ENCODE measurements around the gene OR4K1. TPM values are rescaled to one million over a fixed set of nuclear protein-coding genes. Genes with fewer than 3 reads are reported as not detected.
"Not testable (repeated sequence)": the region's sequence is repeated elsewhere in the genome, so short reads cannot be mapped to it uniquely, and the experiment has no call there.

Gene OR4K1
- polyA plus RNA-seq, 3 donors: not detected

- no peaks in the 10 kb centered on the region for H3K9me3 ChIP-seq (replicated peaks in 1 of 2; ENCODE audit: control insufficient read depth in 1 of 2, insufficient read depth in 1 of 2, low read length in 2 of 2)
- no peaks in the 10 kb centered on the region for H4K20me1 ChIP-seq (ENCODE audit: insufficient read depth, low read length)
- H3K4me1 ChIP-seq (ENCODE audit: control insufficient read depth in 1 of 2, insufficient read depth in 2 of 2, low read length in 2 of 2): no peaks in the 10 kb centered on the region
- H3K9ac ChIP-seq (ENCODE audit: insufficient read depth, low read length, poor library complexity, severe bottlenecking): no peak overlapping the region
- no peaks in the 10 kb centered on the region for H3K36me3 ChIP-seq (replicated peaks in 1 of 2; ENCODE audit: control insufficient read depth in 1 of 2, insufficient read depth in 2 of 2, low read length in 2 of 2)
- H3K27me3 Mint-ChIP-seq (ENCODE audit: low read depth in 3 of 3): peaks cover 0 to 1% (median 0%) of the 10 kb centered on the region in 3 donors
- WGBS (ENCODE audit: insufficient coverage): no CpG with 5 or more reads among the region's 2 CpGs
- intact Hi-C loops (cut with micrococcal nuclease): no loop called here
- H3K27ac Mint-ChIP-seq: no peak overlapping the region
- H3K4me1 Mint-ChIP-seq: no peaks in the 10 kb centered on the region
- H3K4me3 ChIP-seq (replicated peaks in 1 of 3; ENCODE audit: low read depth in 2 of 3, low read length in 3 of 3): no peak overlapping the region
- H3K9me3 Mint-ChIP-seq: peaks cover 0 to 2% (median 0%) of the 10 kb centered on the region in 7 donors
- H3K27me3 ChIP-seq (ENCODE audit: control insufficient read depth in 2 of 2, insufficient read depth in 2 of 2, low read length in 2 of 2): no peaks in the 10 kb centered on the region
- H3K4me3 Mint-ChIP-seq: no peak overlapping the region
- no peaks in the 10 kb centered on the region for H3K79me2 ChIP-seq (ENCODE audit: insufficient read depth, low read length)
- no peaks in the 10 kb centered on the region for H3K36me3 Mint-ChIP-seq
- TF ChIP-seq, protein P1, sequence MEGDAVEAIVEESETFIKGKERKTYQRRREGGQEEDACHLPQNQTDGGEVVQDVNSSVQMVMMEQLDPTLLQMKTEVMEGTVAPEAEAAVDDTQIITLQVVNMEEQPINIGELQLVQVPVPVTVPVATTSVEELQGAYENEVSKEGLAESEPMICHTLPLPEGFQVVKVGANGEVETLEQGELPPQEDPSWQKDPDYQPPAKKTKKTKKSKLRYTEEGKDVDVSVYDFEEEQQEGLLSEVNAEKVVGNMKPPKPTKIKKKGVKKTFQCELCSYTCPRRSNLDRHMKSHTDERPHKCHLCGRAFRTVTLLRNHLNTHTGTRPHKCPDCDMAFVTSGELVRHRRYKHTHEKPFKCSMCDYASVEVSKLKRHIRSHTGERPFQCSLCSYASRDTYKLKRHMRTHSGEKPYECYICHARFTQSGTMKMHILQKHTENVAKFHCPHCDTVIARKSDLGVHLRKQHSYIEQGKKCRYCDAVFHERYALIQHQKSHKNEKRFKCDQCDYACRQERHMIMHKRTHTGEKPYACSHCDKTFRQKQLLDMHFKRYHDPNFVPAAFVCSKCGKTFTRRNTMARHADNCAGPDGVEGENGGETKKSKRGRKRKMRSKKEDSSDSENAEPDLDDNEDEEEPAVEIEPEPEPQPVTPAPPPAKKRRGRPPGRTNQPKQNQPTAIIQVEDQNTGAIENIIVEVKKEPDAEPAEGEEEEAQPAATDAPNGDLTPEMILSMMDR (IDR thresholded peaks at IDR 0.05): no peak
- no peak overlapping the region for H3K4me2 ChIP-seq (replicated peaks; ENCODE audit: extremely low read depth, low read length, poor library complexity, severe bottlenecking)
- no peak for DNase-seq
- no peak overlapping the region for H3K27ac ChIP-seq (ENCODE audit: low read depth in 1 of 2, low read length in 2 of 2)
- no peak overlapping the region for H2AFZ ChIP-seq (ENCODE audit: insufficient read depth, low read depth, low read length, poor library complexity, severe bottlenecking)
These were observed 18.5 kb downstream of the OR4K1 start for GRCh38 chr14:19949218-19949617.

DNA sequence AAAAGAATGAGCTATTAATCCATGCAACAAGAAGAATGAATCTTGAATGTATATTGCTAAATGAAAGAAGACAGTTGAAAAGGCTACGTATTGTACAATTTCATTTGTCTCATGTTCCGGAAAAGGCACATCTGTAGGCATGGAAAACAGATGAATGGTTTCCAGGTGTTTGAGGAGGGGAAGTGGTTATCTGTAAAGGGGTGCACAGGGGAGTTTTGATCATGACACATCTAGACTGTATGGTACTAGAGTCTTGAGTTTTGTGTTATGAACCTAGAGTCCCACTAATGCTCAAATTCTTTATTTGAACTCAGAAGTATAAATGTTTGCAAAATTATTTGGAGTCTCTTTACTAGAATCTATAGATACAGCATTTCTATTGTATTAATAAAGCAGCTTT is 39.0 kb downstream of the OR4K1 start:
- WGBS (ENCODE audit: insufficient coverage): 83% methylated on average over 2 of the region's 2 CpGs

More for the DNA sequence above, 39.0 kb downstream of the OR4K1 start:
- H3K4me2 ChIP-seq (replicated peaks; ENCODE audit: extremely low read depth, low read length, poor library complexity, severe bottlenecking); H3K4me1 ChIP-seq (ENCODE audit: control insufficient read depth in 1 of 2, insufficient read depth in 2 of 2, low read length in 2 of 2); H3K4me3 Mint-ChIP-seq; H3K36me3 Mint-ChIP-seq; H3K79me2 ChIP-seq (ENCODE audit: insufficient read depth, low read length); H3K9me3 Mint-ChIP-seq; H3K9me3 ChIP-seq (replicated peaks in 1 of 2; ENCODE audit: control insufficient read depth in 1 of 2, insufficient read depth in 1 of 2, low read length in 2 of 2); H4K20me1 ChIP-seq (ENCODE audit: insufficient read depth, low read length); H3K27ac Mint-ChIP-seq; intact Hi-C loops (cut with micrococcal nuclease); H3K27me3 Mint-ChIP-seq (ENCODE audit: low read depth in 3 of 3); DNase-seq; H2AFZ ChIP-seq (ENCODE audit: insufficient read depth, low read depth, low read length, poor library complexity, severe bottlenecking); H3K27me3 ChIP-seq (ENCODE audit: control insufficient read depth in 2 of 2, insufficient read depth in 2 of 2, low read length in 2 of 2); H3K27ac ChIP-seq (ENCODE audit: low read depth in 1 of 2, low read length in 2 of 2); H3K9ac ChIP-seq (ENCODE audit: insufficient read depth, low read length, poor library complexity, severe bottlenecking); H3K4me3 ChIP-seq (replicated peaks in 1 of 3; ENCODE audit: low read depth in 2 of 3, low read length in 3 of 3); H3K4me1 Mint-ChIP-seq; H3K36me3 ChIP-seq (replicated peaks in 1 of 2; ENCODE audit: control insufficient read depth in 1 of 2, insufficient read depth in 2 of 2, low read length in 2 of 2): not testable (repeated sequence)

Measured in CD14-positive monocyte (primary cell).